H1 (cell line): Measurements from ENCODE around the gene SSU72. TPM values are rescaled to one million over a fixed set of nuclear protein-coding genes. Genes with fewer than 3 reads are reported as not detected.

Experiments used
- ATF2 ChIP-seq: IDR thresholded peaks from 2 replicates; pipeline ENCODE4 v1.6.1; 2012; ENCODE audit warnings: low read length, inconsistent platforms
- CBX5 ChIP-seq: fragments of 300-800, 300-1000 bp; sonication (generic); IDR thresholded peaks from 2 replicates; pipeline ENCODE4 v1.7.1; 2016; ENCODE audit warnings: antibody characterized with exemption, low read length, low read depth
- CHD2 ChIP-seq: IDR thresholded peaks from 2 replicates; pipeline ENCODE4 v1.6.1; 2012; ENCODE audit warnings: low read length, improper control_type of control experiment
- CTCF ChIP-seq, 3 experiments: IDR thresholded peaks; 1 replicate in 2 of 3; 2 replicates in 1 of 3; pipeline versions ENCODE4 v1.5.1 to v1.6.1; 2011; ENCODE audit warnings: low read length in 3 of 3, mild to moderate bottlenecking in 3 of 3, inconsistent platforms in 2 of 3, low read depth in 1 of 3, moderate library complexity in 1 of 3; ENCODE audit not compliant: insufficient read depth in 1 of 3; ENCODE audit errors: control extremely low read depth in 1 of 3
- FOSL1 ChIP-seq: IDR thresholded peaks from 2 replicates; pipeline ENCODE4 v1.6.1; 2011; ENCODE audit warnings: mild to moderate bottlenecking, low read depth, low read length, moderate library complexity; ENCODE audit not compliant: insufficient read depth
- GABPA ChIP-seq: IDR thresholded peaks from 2 replicates; pipeline ENCODE4 v1.6.1; 2011; ENCODE audit warnings: mild to moderate bottlenecking, low read length, moderate library complexity, borderline replicate concordance; ENCODE audit not compliant: insufficient read depth
- POLR2AphosphoS5 ChIP-seq: IDR thresholded peaks from 2 replicates; pipeline ENCODE4 v1.6.1; 2011; ENCODE audit warnings: low read depth, low read length
- RNF2 ChIP-seq: fragments of 200-900, 300-1000 bp; sonication (generic); IDR thresholded peaks from 2 replicates; pipeline ENCODE4 v1.7.1; 2016; ENCODE audit warnings: borderline replicate concordance, low read depth, mild to moderate bottlenecking, antibody characterized with exemption, low read length; ENCODE audit not compliant: poor library complexity, severe bottlenecking; ENCODE audit errors: missing control alignments
- SIX5 ChIP-seq: IDR thresholded peaks from 2 replicates; pipeline ENCODE4 v1.6.1; 2011; ENCODE audit warnings: mild to moderate bottlenecking, low read depth, low read length
- polyA plus RNA-seq, 7 experiments: library from polyadenylated mRNA; depleted of rRNA in 3 of 7; stranded (reverse) in 5 of 7; unstranded in 2 of 7; fragments of >200 nt in 5 of 7; fragments of 200-250 nt in 2 of 7; gene quantifications; 1 replicate in 5 of 7; 2 replicates in 1 of 7; 4 replicates in 1 of 7; pipeline versions ENCODE4 v1.2.1 to v1.2.3, GENCODE V29; 2011 to 2013; ENCODE audit warnings: missing spikeins in 2 of 7, mixed read lengths in 2 of 7
- total RNA-seq: library from RNA; stranded (reverse); fragmentation: NEBNext Ultra II Directional; extraction: Animal tissue kit (Norgen Biotek cat#: 25700); gene quantifications from 2 replicates; pipeline ENCODE4 v1.2.1, GENCODE V29; 2021

SSU72 gene
- total and polyA plus RNA-seq, 2 of the 8 experiments (the other 6 are each of a cell fraction or from before 2014, with no cell fraction given), result 110 to 165 TPM

GRCh38 chr1:1598051-1598719, 23.5 kb upstream of the SSU72 start (continued):
- TF ChIP-seq RNF2, result no peak
- TF ChIP-seq FOSL1, result no peak
- no peak for TF ChIP-seq GABPA
- no peak for TF ChIP-seq ATF2
- TF ChIP-seq CBX5, result no peak
- no peak for TF ChIP-seq POLR2AphosphoS5
- TF ChIP-seq CTCF (IDR thresholded peaks at IDR 0.05; ENCODE audit: control extremely low read depth in 1 of 3, insufficient read depth in 1 of 3, low read depth in 1 of 3, low read length in 3 of 3), result no peak
- no peak for TF ChIP-seq SIX5
- no peak for TF ChIP-seq CHD2
